HG03354 (cell line): ENCODE results near the gene ADH7.
"Not testable (repeated sequence)": the region's sequence is repeated elsewhere in the genome, so short reads cannot be mapped to it uniquely, and the experiment has no call there.

Source experiments
- ATAC-seq: cut with Tn5 transposase; IDR thresholded peaks from one replicate; pipeline ENCODE4 v1.9.1; 2021; ENCODE audit warnings: mild to moderate bottlenecking; ENCODE audit not compliant: unreplicated experiment, poor library complexity, severe bottlenecking

Gene ADH7

DNA sequence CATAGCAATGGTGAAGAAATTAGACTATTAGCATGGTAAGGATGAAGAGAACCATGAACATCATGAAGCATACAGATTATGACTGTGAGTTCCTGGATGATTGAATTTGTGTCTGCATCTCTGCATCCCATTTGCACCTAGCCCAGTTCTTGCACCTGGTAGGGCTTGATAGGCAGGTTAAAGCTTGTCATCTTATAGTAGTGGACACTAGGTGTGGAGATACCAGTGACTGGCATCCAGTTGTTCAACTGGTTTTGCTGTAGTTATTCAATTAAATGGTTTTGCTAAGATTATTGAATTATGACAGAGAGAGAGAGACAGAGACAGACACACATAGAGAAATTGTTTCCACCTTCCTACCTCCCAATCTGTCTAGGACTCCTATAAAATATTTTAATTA is 5.0 kb downstream of the ADH7 start:
- ATAC-seq, result no peak

DNA sequence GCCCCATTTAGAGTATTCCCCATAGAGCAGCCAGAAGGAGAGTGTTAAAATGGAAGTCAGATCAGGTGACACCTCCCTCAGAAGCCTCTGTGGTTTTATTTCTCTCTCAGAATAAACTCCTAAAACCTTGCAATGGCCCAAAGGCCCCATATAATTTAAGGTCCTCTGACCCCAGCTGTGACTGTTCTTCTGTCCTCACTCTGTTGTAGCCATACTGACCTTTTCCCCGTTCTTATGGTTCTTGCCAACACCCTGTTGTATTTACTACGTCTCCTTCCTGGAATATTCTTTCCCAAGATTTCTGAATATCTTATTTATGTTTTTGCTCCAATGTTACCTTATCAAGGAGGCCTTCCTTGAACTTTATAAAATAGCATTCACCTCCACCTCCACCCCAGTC is 18.0 kb downstream of the ADH7 start:
- ATAC-seq, result no peak

DNA sequence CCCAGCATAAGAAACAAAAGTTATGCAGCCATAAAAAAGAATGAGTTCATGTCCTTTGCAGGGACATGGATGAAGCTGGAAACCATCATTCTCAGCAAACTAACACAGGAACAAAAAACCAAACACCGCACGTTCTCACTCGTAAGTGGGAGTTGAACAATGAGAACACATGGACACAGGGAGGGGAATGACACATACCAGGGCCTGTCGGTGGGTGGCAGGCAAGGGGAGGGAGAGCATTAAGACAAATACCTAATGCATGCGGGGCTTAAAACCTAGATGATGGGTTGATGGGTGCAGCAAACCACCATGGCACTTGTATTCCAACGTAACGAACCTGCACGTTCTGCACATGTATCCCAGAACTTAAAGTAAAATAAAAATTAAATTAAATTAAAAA is 19.4 kb downstream of the ADH7 start:
- ATAC-seq, result not testable (repeated sequence)

DNA sequence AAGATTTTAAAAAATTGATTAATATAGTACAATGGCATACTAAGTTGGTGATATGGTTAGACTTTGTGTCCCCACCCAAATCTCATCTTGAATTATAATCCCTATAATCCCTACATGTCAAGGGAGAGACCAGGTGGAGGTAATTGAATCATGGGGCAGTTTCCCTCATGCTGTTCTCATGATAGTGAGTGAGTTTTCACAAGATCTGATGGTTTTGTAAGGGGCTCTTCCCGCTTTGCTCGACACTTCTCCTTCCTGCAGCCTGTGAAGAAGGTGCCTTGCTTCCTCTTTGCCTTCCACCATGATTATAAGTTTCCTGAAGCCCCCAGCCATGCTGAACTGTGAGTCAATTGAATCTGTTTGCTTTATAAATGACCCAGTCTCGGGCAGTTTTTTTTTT is 20.2 kb downstream of the ADH7 start:
- ATAC-seq, result not testable (repeated sequence)

DNA sequence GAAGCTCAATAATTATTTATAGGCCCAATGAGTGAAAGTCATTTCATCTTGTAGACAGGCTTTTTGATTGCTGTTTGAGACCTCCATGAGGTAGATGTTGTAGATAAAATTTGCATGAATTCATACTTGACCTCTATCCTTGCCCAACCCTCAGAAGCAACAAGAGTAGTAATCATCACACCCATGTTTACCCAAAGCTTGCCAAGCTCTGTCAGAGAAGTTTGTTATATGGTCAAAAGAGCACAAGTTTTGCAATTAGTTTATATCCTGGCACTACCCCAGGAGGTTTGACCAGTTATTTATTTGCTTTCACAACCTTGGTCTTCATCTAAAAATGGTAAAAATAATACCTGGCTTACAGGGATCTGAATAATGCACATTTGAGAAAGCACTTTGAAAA is 20.7 kb downstream of the ADH7 start:
- ATAC-seq, result no peak

DNA sequence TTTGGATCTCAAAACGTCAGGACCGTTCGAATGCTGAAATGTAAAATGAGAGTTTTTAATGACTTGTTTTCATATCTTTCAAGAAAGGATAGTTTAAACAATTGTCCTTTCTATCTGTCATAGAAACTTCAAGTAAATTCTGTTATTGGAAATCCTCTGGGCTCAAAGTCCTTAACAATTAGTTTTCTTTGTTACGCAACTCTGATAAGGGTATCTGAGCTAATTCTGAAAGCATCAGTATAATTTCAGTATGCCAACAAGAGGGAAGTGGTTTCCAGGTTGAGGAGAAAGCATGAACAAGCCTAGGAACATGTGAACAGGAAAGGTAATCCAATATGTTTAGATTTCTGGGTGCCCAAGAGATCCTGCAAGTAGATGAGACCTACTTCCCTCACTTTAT is 22.0 kb downstream of the ADH7 start:
- no peak for ATAC-seq

DNA sequence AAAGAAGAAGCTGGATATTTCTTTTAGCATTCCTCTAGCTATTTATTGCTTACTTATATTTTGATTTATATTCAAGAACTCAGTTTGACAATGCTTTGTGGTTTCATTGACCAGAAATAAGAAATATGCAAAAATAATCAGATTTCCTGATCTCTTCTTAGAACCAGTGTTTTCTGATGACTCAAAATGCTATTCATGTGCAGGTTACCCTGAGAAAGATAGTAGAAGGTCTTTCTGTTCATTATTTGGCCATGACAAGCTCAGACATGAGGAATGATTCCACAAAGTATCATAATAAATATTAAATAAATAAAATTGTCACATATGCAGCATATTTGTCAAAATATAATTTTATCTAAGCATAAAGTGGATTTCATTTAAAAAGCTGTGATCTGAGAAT is 24.1 kb downstream of the ADH7 start:
- ATAC-seq, result no peak

DNA sequence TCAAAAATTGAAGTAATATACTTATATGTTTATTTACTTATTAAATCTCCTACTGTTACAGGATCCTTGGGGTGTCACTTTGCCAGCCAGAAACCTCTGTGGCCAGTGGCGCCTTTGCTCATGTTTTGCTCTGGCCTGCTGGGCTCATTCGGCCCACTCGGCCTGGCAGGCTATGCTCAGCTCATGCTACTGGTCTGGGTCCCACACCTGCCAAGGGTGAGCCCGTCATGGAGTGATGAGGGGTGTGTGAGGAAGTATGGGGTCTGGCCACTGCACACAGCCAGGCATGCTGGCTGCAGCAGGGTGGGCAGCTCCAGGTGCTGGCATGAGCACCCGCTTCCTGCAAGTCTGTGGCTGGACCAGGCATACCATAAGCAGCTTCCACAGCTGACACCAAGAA is 25.1 kb downstream of the ADH7 start:
- no peak for ATAC-seq

DNA sequence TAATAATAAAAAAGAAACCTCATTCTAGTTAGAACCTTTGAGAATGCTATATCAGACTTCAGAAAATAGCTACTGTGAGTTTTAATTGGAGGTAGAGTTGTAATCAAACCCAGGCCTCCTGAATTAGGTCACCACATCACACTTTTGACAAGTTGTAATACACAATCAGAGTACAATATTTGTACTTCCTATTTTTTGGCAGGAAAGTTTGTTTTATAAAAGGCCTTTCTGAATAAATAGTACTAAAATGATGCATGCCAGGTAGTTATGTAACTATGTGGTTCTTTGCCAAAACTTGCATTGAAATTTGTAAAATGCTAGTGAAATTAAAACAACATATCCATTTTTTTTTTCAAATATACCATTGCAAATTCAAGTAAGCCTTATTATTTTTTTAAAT is 26.8 kb downstream of the ADH7 start:
- ATAC-seq, result no peak

DNA sequence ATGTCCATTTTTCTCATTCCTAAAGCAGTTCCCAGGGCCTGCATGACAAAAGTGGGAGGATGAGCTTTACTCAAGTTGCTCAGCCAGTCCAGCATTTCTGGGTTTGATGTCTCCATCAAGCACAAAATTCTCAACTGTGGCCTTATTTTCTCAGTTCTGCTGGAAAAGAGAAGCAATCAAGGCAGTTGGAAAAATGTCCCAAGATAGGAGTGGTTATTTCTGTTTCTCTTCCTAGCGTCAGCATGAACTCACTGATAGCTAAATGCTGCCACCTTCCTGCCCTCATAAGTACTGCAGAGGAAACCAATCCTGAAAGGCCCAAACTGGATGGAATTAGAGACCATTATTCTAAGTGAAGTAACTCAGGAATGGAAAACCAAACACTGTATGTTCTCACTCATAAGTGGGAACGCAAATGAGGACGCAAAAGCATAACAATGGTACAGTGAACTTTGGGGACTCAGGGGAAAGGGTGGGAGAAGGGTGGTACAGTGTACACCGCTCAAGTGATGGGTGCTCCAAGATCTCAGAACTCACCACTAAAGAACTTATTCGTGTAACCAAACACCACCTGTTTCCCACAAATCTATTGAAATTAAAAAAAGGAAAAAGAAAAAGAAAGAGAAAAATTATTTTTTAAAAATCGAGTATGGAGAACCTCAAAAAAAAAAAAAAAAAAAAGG is 29.6 kb downstream of the ADH7 start:
- no peak for ATAC-seq

DNA sequence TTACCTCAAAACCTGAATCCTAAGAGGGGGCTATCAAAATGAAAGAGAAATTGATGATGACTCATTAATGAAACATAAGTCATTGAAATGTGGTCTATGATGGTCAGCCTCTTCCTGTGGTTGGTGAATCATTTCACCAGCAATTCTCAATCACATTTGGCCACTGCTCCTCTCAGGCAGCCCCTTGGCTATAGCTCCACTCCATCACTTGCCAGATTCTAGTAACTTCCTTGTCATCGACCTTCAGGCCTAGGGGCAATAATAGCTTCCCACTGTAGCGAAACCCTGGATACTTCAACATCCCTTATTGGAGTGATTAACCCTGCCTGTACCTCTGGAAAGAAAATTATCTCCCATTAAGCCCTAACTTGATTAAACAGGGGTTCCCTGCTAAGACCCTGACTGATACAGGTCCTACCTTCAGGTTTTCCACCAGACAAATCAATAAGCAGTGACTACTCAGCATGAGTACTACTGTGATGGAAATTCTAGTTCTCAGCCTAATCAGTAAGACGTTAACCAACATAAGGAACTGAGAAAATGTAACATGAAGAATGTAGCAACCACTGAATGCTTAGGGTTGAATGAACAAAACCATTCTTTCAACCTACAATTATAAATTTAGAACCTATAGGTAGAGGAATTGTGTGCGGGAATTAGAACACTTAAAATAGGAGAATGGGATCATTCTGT is 30.4 kb downstream of the ADH7 start:
- peak; percentile 85 for ATAC-seq

DNA sequence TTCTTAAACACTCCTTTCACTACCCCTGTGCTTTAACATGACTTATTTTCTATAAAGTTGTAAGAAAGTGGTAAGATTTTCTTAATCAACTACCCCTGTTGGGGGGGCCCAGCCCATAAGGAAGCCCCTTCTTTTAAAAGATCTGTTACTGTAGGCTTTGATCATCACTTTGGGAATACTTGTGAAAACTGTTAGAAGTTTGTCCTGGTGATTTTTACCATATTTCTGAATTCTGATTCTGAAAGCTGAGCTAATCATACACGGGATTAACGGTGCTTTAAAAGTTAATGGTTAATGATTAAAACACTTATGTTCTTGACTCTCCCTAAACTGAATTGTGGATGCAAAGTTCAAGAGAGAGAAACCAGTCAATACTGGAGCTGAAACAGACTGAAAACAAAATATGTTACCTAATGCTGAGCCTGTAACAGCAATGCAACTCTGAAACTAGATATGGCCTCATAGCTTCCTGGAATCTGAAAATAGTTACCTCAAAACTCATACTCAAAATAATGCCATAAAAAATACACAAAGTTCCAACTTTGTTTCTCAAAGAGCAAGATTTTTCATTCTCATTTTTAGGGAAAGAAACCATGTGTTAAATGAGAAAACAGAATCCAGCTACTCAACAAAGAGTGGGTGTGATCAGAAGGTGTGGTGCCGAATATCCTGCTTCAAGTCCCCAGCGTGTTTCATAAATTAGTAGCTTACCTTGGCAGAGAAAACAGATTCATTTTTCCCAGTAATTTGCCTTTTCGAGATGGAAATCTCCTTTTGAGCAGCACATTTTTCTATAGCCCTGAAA is 31.6 kb downstream of the ADH7 start:
- ATAC-seq, result peak; percentile 78

DNA sequence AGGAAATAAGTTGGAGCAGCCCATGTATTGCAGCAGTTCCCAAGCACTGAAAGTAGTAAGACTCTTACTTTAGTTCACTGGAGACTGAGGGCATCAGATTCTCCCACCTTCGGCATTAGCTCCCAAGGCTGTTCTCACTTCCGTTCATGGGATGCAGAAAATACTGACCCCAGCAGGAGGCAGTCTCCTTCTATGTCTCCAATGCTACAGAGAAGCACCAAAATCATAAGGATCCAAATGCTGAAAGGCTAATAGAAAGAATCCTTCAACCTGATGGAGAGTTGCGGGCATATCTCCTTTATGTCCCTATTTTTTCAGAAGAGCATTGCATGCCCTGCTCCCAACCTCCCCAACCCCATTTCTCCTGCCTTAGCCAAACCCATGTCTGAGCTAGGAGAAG is 32.4 kb downstream of the ADH7 start:
- no peak for ATAC-seq

DNA sequence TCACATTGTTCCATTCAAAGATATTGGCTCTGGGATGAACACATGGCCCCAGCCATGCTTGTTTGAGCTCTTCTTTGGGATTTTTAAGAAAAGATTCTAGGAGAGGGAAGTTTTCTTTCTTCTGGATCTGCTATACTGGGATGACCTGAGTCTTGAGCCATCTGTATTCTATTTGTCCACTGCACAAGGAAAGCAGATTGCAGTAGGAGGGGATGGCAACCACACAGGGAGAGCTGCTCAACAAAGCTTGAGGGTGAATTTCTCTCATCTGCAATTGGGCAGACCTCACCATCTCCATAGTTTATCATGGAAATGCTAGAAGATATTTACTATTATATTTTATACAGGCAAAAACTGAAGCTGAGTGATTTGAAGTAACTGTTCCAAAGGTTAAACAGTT is 34.3 kb downstream of the ADH7 start:
- ATAC-seq, result no peak

DNA sequence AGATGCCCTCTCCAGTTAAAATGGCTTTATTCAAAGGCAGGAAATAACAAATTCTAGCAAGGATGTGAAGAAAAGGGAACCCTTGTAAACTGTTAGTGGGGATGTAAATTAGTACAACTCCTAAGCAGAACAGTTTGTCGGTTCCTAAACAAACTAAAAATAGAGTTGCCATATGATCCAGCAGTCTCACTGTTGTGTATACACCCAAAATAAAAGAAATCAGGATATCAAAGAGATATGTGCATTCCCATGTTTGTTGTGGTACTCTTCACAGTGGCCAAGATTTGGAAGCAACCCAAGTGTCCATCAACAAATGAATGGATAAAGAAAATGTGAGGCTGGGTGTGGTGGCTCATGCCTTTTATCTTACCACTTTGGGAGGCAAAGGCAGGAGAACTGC is 36.1 kb downstream of the ADH7 start:
- ATAC-seq, result no peak

DNA sequence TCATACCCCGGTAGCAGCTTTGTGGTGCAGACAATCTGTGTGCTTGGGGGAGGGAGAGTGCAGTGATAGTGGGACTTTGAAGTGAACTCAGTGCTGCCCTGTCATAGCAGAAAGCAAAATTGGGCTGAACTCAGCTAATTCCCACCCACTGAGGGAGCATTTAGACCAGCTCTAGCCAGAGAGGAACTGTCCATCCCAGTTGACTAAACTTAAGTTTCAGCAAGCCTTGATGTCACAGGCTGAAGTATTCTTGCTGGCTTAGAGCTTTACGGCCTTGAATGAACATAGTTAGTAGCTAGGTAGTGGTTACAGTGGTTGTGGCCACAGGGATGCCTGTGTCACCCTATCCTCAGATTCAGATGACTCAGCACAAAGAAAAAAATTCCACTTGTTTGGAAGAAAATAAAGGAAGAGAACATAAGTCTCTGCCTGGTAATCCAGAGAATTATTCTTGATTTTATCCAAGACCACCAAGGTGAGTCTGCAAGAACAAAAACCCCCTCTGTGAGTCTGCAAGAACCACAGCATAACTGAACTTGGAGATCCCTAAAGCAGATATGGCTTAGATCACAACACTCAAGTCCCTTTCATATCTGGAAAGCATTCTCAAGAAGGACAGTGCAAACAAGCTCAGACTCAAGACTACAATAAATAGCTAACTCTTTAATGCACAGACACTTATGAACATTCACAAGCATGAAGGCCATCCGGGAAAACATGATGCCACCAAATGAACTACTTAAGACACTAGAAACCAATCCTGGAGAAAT is 39.4 kb downstream of the ADH7 start:
- ATAC-seq, result no peak

DNA sequence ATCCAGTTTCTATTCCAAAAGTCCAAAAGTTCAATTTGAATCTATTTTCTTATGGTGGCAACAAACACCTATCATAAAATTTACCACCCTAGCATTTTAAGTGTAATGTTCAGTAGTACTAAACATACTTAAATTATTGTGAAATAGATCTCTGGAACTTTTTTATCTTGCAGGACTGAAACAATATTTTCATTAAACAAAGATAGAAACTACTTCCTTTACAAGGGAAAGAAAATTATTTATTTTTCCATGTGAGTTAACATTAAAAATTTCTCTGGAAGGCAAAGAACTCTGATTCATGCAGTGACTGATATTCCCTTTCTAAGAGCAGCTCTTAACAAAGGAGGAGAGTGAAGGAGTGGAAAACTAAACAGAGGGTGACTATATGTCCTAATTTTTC is 40.2 kb downstream of the ADH7 start:
- no peak for ATAC-seq

DNA sequence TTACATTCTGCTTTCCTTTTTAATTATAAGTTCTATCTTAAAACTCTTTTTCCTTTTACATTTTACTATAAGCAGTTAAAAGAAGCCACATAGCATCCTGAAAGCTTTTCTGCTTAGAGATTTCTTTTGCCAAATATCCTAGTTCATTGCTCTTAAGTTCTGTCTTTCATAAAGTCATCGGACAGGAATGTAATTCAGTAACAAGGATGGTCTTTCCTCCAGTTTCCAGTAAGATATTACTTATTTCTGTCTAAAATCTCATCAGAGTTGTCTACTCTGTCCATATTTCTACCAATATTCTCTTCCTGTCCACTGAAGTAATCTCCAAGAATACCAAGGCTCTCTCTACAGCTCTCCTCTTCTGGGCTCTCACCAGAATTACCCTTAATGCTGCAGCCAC is 45.1 kb downstream of the ADH7 start:
- ATAC-seq, result no peak

DNA sequence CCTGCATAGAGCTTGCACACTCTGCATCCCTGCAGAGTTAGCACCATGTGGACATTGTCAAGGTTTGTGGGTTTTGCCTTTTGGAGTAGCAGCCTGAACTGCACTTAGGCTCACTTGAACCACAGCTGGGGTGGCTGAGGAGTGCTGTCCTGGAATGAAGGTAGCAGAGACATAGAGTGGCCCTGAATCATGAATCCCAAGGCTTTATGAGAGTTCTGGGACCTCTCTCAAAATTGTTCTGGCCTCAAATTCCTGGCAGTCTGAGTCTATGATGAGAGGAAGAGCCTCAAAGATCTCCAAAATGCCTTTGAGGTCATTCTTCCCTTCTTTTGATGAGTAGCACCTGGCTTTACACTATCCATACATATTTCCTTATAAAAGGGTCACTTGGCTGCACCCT is 45.5 kb downstream of the ADH7 start:
- ATAC-seq, result no peak

DNA sequence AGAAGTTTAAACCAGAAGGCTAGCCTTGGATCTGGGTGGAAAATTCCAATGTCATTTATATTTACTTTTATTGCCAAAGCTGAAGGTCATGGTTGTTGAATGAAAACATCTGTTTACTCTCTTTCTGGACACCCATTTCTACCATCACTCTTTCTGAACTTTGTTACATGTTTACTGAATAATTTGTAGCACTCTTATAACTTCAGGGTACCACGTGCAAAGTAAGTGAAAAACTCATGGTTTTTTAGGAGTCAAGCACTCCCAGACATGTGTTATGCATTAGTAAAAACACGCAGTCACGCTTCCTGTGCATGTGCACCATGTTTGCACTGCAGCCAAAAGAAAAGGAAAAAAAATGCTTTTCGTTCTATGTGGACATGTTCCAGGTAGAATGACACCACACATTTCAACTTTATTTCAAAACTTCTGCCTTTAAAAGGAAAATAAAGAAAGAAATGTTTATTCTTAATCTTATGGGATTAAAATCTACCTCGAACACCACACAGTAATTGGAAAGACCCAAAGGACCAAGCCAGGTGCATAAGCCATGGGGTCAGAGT is 51.2 kb downstream of the ADH7 start:
- no peak for ATAC-seq
